Measurements from ENCODE around the gene EEF1AKMT3.
A peak's percentile ranks its signal among the peaks of the same experiment; 100 is the strongest.

EEF1AKMT3 gene

GRCh38 chr12:57751432-57751787, 21.0 kb upstream of the EEF1AKMT3 start:
- no peak for DNase-seq

- peak; percentile 99 to 100 (median 99) for DNase-seq
These were observed 20.4 kb upstream of the EEF1AKMT3 start, which contains the start of gene CDK4 for GRCh38 chr12:57751788-57752667. Gene CDK4, minus strand, starts transcription at chr12:57752310. Its CDS starts 593 bp downstream, at chr12:57751717.

GRCh38 chr12:57752668-57753000, 19.8 kb upstream of the EEF1AKMT3 start:
- DNase-seq: no peak

GRCh38 chr12:57753756-57754337, 18.6 kb upstream of the EEF1AKMT3 start:
- DNase-seq: no peak

GRCh38 chr12:57754411-57755193, 17.8 kb upstream of the EEF1AKMT3 start, which contains the start of gene MARCHF9:
Gene MARCHF9, plus strand, starts transcription at chr12:57755103. Its CDS starts 426 bp downstream, at chr12:57755529.
- DNase-seq: peak; percentile 79 to 88 (median 84)

- DNase-seq: no peak
These were observed 17.3 kb upstream of the EEF1AKMT3 start for GRCh38 chr12:57755194-57755453.

GRCh38 chr12:57755454-57756372, 16.7 kb upstream of the EEF1AKMT3 start:
- DNase-seq: peak in 2 of 5 donors; percentile 41 to 58

GRCh38 chr12:57756406-57757341, 15.7 kb upstream of the EEF1AKMT3 start:
- DNase-seq: peak in 4 of 5 donors; percentile 53 to 74 (median 60)

GRCh38 chr12:57757771-57758170, 14.6 kb upstream of the EEF1AKMT3 start:
- no peak for DNase-seq

GRCh38 chr12:57758552-57759359, 13.7 kb upstream of the EEF1AKMT3 start:
- DNase-seq: no peak

GRCh38 chr12:57759360-57759980, 12.9 kb upstream of the EEF1AKMT3 start:
- DNase-seq: peak in 1 of 5 donors; percentile 52

GRCh38 chr12:57760347-57760982, 11.9 kb upstream of the EEF1AKMT3 start:
- DNase-seq: no peak

- DNase-seq: no peak
These were observed 10.9 kb upstream of the EEF1AKMT3 start for GRCh38 chr12:57761391-57761998.

- no peak for DNase-seq
These were observed 10.0 kb upstream of the EEF1AKMT3 start for GRCh38 chr12:57762463-57762862.

GRCh38 chr12:57763881-57764661, 8.3 kb upstream of the EEF1AKMT3 start:
- DNase-seq: no peak

GRCh38 chr12:57764662-57765002, 7.8 kb upstream of the EEF1AKMT3 start:
- DNase-seq: no peak

- DNase-seq: peak in 3 of 5 donors; percentile 39 to 65 (median 44)
These were observed 7.3 kb upstream of the EEF1AKMT3 start for GRCh38 chr12:57765003-57765697.
